Body of pancreas (tissue), 4 donors: Measurements from ENCODE around the gene PRKG1. TPM values are rescaled to one million over a fixed set of nuclear protein-coding genes. Genes with fewer than 3 reads are reported as not detected.

ENCODE experiments used
- ATAC-seq: fragments of 150-250 bp; one replicate; pipeline ENCODE4 v1.9.1; 2016
- DNase-seq, 4 donors: peaks; one replicate each; pipeline ENCODE4 v3.0.0-alpha.2; 2019
- H3K27ac ChIP-seq, 4 donors: fragments of 200-600 bp; sonication (generic); 1 replicate in 3 of 4; 2 replicates in 1 of 4; pipeline versions ENCODE4 v1.5.1 to v1.6.1; 2016 to 2019; ENCODE audit warnings: mild to moderate bottlenecking in 1 of 4, mixed read lengths in 1 of 4, moderate library complexity in 1 of 4
- H3K27me3 ChIP-seq, 2 donors: fragments of 200-600 bp; sonication (generic); one replicate each; pipeline ENCODE4 v1.6.0; 2016; ENCODE audit warnings: mild to moderate bottlenecking in 1 of 2
- H3K36me3 ChIP-seq, 2 donors: fragments of 200-600 bp; sonication (generic); replicated peaks in 1 of 2; 2 replicates each; pipeline ENCODE4 v1.5.1; 2016; ENCODE audit warnings: low read depth in 2 of 2; ENCODE audit not compliant: insufficient read depth in 1 of 2
- H3K4me1 ChIP-seq: fragments of 200-600 bp; sonication (generic); one replicate; pipeline ENCODE4 v1.6.0; 2016
- H3K4me3 ChIP-seq, 2 donors: fragments of 200-600 bp; sonication (generic); 1 replicate in 1 of 2; 2 replicates in 1 of 2; pipeline ENCODE4 v1.5.1; 2016 to 2019
- H3K9me3 ChIP-seq, 3 donors: fragments of 200-600 bp; sonication (generic); 1 replicate in 2 of 3; 2 replicates in 1 of 3; pipeline ENCODE4 v1.5.1; 2016
- POLR2A ChIP-seq, 3 donors: fragments of 450-650 bp; IDR thresholded peaks; one replicate each; pipeline ENCODE4 v1.6.1; 2016; ENCODE audit warnings: antibody characterized with exemption in 3 of 3, mild to moderate bottlenecking in 2 of 3
- WGBS, 2 donors: methylation state at CpG; one replicate each; pipeline ENCODE4 v1.1.5; 2017; 5-methylcytosine and 5-hydroxymethylcytosine counted together
- intact Hi-C: fragments of 100-400 bp; cut with DNase I; formaldehyde crosslinking; loops from one replicate; pipeline ENCODE4 v1.15.1; 2023
- total RNA-seq, 2 donors: library from RNA; depleted of rRNA; stranded (reverse); fragments of >200 nt; gene quantifications; one replicate each; pipeline ENCODE4 v1.1.0, GENCODE V29; 2016
- TF ChIP-seq, protein P1 (sequence below), 7 experiments: fragments of 450-650 bp in 4 of 7; fragments of 200-600 bp in 3 of 7; sonication (generic) in 3 of 7; IDR thresholded peaks; one replicate each; pipeline ENCODE4 v1.5.1; 2016 to 2019; ENCODE audit warnings: antibody characterized with exemption in 7 of 7

Gene PRKG1
- total RNA-seq, 2 donors from 2014 or later = 14.2 to 18.9 TPM

DNA sequence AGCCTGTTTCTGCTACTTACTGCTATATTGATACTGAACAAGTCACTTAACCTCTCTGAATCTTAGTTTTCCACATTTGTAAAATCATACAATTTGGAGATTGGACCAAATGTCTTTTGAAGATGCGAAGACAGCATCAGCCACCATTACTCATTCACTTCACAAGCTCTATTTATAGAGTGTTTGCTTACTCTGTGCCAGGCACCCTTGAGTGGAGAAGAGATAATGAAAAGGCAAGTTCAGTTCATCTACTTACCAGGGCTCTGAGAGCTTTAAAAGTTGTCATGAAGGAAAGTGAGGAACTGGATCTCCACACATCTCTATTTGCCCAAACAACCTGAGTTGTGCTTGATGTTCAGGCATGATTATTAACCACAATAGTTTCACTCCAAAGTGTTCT, 347.6 kb downstream of the PRKG1 start:
- ATAC-seq = no peak
- Histone ChIP-seq H3K4me3 (no peak overlapping the region), H3K9me3 (no peaks in the 10 kb centered on the region), H3K36me3 (no peaks in the 10 kb centered on the region), H3K4me1 (peaks cover 7% of the 10 kb centered on the region), H3K27me3 (no peaks in the 10 kb centered on the region), H3K27ac (no peak overlapping the region)
- TF ChIP-seq POLR2A (IDR thresholded peaks at IDR 0.05) = no peak
- TF ChIP-seq, protein P1, sequence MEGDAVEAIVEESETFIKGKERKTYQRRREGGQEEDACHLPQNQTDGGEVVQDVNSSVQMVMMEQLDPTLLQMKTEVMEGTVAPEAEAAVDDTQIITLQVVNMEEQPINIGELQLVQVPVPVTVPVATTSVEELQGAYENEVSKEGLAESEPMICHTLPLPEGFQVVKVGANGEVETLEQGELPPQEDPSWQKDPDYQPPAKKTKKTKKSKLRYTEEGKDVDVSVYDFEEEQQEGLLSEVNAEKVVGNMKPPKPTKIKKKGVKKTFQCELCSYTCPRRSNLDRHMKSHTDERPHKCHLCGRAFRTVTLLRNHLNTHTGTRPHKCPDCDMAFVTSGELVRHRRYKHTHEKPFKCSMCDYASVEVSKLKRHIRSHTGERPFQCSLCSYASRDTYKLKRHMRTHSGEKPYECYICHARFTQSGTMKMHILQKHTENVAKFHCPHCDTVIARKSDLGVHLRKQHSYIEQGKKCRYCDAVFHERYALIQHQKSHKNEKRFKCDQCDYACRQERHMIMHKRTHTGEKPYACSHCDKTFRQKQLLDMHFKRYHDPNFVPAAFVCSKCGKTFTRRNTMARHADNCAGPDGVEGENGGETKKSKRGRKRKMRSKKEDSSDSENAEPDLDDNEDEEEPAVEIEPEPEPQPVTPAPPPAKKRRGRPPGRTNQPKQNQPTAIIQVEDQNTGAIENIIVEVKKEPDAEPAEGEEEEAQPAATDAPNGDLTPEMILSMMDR (IDR thresholded peaks at IDR 0.05) = no peak
- no peak for DNase-seq
- intact Hi-C loops = loop anchor here (10.0 kb wide), 1 partner anchor 337 kb away; no protein-coding TSS in a partner anchor
- 68 to 78% methylated on average over 1 of the region's 1 CpG for WGBS, 2 donors

DNA sequence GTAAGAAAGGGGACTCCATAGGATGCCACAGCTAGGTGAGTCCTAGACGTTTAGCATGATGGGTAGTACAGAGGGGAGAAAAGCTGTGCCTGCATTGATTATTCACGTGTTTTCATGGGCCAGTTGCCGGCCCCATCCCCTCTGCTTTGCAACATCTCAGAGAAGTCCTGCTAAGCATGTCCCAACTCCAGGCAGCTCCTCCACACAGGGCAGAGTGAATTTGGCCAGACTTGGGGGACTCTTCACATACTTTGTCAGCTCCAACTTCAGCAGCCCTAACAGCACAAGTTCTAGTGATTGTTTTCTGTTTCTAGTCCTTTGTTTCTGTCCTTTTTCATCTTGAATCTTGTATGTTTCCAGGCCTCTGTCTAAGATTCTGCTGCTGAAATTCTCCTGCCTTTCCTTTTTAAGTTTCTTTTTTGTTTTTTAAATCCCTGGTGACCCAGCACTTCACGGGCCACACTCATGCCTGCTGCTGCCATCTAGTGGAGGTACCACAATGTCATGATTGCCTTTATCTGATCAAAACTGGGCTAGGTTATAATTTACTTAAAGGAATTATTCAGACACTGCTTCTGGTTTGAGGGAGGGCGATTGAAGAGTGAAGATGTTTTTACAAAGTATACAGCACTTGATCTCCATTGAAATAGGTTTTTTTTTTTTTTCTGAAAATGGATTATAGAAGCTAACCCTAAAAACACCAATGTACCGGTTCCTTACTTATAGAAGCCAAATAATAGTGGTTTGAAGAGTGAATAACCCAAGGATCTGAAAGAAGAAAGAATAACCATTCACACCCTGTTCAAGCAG, 348.2 kb downstream of the PRKG1 start:
- no peaks in the 10 kb centered on the region for H3K9me3 ChIP-seq
- no peak for TF ChIP-seq POLR2A (IDR thresholded peaks at IDR 0.05)
- TF ChIP-seq, protein P1 (IDR thresholded peaks at IDR 0.05) = peak; percentile 53 to 83 (median 80)
- no peak overlapping the region for H3K27ac ChIP-seq
- ATAC-seq (peak; percentile 93), DNase-seq (peak; percentile 68 to 75 (median 72))
- H3K27me3 ChIP-seq = no peaks in the 10 kb centered on the region
- no peak overlapping the region for H3K4me3 ChIP-seq
- intact Hi-C loops = loop anchor here (10.0 kb wide), 1 partner anchor 338 kb away; no protein-coding TSS in a partner anchor
- WGBS, 2 donors = 42 to 46% methylated on average over 6 of the region's 6 CpGs
- peaks cover 7% of the 10 kb centered on the region for H3K4me1 ChIP-seq
- no peaks in the 10 kb centered on the region for H3K36me3 ChIP-seq

DNA sequence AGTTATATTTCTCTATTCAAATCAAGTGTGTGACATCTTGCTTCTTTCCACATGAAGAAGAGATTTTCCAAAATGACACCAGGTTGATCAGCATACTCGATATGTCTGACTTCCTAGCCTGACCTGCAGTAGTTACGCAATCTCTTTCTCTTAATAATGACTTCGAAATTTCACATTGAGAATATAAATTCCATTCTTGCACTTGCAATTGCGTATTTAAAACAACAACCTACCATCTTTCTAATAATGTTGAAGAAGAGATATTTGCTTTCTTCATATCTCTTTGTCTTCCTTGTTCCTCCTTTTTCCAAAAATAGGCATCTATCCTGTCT, 348.8 kb downstream of the PRKG1 start:
- WGBS, 2 donors = 43 to 48% methylated on average over 4 of the region's 4 CpGs
- no peak for TF ChIP-seq POLR2A (IDR thresholded peaks at IDR 0.05)
- ATAC-seq = no peak
- peaks cover 7% of the 10 kb centered on the region for H3K4me1 ChIP-seq
- no peaks in the 10 kb centered on the region for H3K27me3 ChIP-seq
- H3K9me3 ChIP-seq = no peaks in the 10 kb centered on the region
- H3K27ac ChIP-seq = no peak overlapping the region
- no peak overlapping the region for H3K4me3 ChIP-seq
- no peaks in the 10 kb centered on the region for H3K36me3 ChIP-seq
- DNase-seq = no peak
- intact Hi-C loops = loop anchor here (10.0 kb wide), 1 partner anchor 338 kb away; no protein-coding TSS in a partner anchor

DNA sequence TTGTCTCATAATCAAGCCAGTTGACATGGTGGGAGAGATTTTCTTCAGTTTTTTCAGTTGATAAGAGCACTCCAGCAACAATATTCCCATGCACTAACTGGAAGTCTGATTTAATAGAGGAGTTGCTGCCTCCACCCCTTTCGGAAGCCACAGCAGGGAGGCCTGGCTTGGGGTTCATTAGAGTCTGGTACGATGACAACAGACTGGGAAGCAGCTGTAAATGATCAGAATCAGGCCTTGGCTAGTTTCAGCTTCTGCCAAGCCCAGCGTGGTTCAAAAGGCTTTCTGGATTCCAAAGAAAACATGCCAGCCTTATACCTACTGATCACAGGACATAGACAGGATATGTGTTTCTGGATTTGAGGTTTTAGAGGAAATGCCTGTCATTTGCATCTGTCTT, 351.1 kb downstream of the PRKG1 start:
- H3K27ac ChIP-seq = no peak overlapping the region
- no peak for DNase-seq
- H3K4me3 ChIP-seq = no peak overlapping the region
- WGBS, 2 donors = 81 to 89% methylated on average over 3 of the region's 3 CpGs
- no peaks in the 10 kb centered on the region for H3K27me3 ChIP-seq
- intact Hi-C loops = loop anchor here (10.0 kb wide), 1 partner anchor 341 kb away; no protein-coding TSS in a partner anchor
- peaks cover 7% of the 10 kb centered on the region for H3K4me1 ChIP-seq
- ATAC-seq = no peak
- no peaks in the 10 kb centered on the region for H3K9me3 ChIP-seq
- no peaks in the 10 kb centered on the region for H3K36me3 ChIP-seq
- TF ChIP-seq, protein P1 (IDR thresholded peaks at IDR 0.05) = no peak
- TF ChIP-seq POLR2A (IDR thresholded peaks at IDR 0.05) = no peak

DNA sequence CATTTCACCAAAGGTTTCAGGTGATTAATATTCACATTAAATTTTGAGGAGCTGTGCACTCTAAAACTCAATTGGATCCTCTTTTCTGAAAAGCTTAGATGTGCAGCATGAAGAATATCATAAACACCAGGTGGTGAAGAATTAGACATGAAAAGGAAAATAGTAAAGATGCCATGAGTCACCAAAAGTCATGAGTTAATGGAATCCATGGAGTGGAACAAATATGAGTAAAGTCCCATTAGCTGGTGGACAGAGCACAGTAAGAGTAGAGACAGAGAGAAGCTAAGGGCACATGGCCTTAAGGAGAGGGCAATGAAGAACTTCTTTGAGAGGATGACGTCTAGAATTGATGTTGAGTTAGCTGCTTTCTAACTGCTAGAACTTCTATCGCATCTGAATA, 353.5 kb downstream of the PRKG1 start:
- TF ChIP-seq, protein P1 (IDR thresholded peaks at IDR 0.05) = no peak
- no peak for TF ChIP-seq POLR2A (IDR thresholded peaks at IDR 0.05)

More for the DNA sequence above, 353.5 kb downstream of the PRKG1 start:
- no peaks in the 10 kb centered on the region for H3K4me1 ChIP-seq
- H3K4me3 ChIP-seq = no peak overlapping the region
- no peak overlapping the region for H3K27ac ChIP-seq
- DNase-seq (no peak), ATAC-seq (no peak)
- no peaks in the 10 kb centered on the region for H3K9me3 ChIP-seq
- no peaks in the 10 kb centered on the region for H3K36me3 ChIP-seq
- WGBS, 2 donors = 86 to 93% methylated on average over 2 of the region's 2 CpGs
- H3K27me3 ChIP-seq = no peaks in the 10 kb centered on the region
- intact Hi-C loops = loop anchor here (10.0 kb wide), 1 partner anchor 343 kb away; no protein-coding TSS in a partner anchor
